ENCODE results near the gene FXYD5.

The FXYD5 gene

DNA sequence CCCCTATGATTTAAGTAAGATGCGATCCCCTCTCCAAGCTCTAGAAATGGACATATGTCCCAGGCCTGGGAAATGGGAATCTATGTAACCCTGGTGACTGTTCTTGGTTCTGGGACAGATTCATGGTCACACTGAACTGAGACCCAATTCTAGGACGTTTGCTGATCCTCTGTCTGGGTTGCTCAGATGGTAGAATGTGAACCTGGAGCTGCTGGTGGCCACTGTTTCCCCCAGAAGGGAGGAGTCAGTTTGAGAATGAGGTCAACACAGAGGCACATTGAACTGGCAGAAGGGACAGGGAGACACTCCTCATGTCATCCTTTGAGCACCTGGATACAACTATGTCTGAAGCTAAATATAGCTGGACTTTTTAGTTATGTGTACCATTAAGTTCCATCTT lies 44.9 kb downstream of the FXYD5 start:
- no peak overlapping the region for H2AFZ ChIP-seq (ENCODE audit: low read length)
- H3K27me3 ChIP-seq (ENCODE audit: insufficient read depth, low read length) = no peaks in the 10 kb centered on the region
- TF ChIP-seq EZH2 (IDR thresholded peaks at IDR 0.05; ENCODE audit: borderline replicate concordance, low read length) = no peak
- TF ChIP-seq, protein P1, sequence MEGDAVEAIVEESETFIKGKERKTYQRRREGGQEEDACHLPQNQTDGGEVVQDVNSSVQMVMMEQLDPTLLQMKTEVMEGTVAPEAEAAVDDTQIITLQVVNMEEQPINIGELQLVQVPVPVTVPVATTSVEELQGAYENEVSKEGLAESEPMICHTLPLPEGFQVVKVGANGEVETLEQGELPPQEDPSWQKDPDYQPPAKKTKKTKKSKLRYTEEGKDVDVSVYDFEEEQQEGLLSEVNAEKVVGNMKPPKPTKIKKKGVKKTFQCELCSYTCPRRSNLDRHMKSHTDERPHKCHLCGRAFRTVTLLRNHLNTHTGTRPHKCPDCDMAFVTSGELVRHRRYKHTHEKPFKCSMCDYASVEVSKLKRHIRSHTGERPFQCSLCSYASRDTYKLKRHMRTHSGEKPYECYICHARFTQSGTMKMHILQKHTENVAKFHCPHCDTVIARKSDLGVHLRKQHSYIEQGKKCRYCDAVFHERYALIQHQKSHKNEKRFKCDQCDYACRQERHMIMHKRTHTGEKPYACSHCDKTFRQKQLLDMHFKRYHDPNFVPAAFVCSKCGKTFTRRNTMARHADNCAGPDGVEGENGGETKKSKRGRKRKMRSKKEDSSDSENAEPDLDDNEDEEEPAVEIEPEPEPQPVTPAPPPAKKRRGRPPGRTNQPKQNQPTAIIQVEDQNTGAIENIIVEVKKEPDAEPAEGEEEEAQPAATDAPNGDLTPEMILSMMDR (IDR thresholded peaks at IDR 0.05; ENCODE audit: low read length) = no peak
- H3K9ac ChIP-seq (ENCODE audit: low read length) = no peak overlapping the region
- no peaks in the 10 kb centered on the region for H3K36me3 ChIP-seq (ENCODE audit: insufficient read depth, low read length)
- no peaks in the 10 kb centered on the region for H3F3A ChIP-seq (ENCODE audit: insufficient read depth, low read length)
- H3K4me3 ChIP-seq (ENCODE audit: low read depth, low read length, poor library complexity, severe bottlenecking) = no peak overlapping the region
- H3K9me3 ChIP-seq (ENCODE audit: low read length) = no peaks in the 10 kb centered on the region
- H3K79me2 ChIP-seq (ENCODE audit: insufficient read depth, low read length) = no peaks in the 10 kb centered on the region
- no peak overlapping the region for H3K4me2 ChIP-seq (ENCODE audit: low read length)
- no peaks in the 10 kb centered on the region for H3K9me2 ChIP-seq (ENCODE audit: low read depth, low read length)
- H4K20me1 ChIP-seq (ENCODE audit: insufficient read depth, low read length) = no peaks in the 10 kb centered on the region
- H3K4me1 ChIP-seq (ENCODE audit: insufficient read depth, low read length, severe bottlenecking) = peaks cover 28% of the 10 kb centered on the region
- H3K27ac ChIP-seq (ENCODE audit: low read depth, low read length, poor library complexity, severe bottlenecking) = no peak overlapping the region

DNA sequence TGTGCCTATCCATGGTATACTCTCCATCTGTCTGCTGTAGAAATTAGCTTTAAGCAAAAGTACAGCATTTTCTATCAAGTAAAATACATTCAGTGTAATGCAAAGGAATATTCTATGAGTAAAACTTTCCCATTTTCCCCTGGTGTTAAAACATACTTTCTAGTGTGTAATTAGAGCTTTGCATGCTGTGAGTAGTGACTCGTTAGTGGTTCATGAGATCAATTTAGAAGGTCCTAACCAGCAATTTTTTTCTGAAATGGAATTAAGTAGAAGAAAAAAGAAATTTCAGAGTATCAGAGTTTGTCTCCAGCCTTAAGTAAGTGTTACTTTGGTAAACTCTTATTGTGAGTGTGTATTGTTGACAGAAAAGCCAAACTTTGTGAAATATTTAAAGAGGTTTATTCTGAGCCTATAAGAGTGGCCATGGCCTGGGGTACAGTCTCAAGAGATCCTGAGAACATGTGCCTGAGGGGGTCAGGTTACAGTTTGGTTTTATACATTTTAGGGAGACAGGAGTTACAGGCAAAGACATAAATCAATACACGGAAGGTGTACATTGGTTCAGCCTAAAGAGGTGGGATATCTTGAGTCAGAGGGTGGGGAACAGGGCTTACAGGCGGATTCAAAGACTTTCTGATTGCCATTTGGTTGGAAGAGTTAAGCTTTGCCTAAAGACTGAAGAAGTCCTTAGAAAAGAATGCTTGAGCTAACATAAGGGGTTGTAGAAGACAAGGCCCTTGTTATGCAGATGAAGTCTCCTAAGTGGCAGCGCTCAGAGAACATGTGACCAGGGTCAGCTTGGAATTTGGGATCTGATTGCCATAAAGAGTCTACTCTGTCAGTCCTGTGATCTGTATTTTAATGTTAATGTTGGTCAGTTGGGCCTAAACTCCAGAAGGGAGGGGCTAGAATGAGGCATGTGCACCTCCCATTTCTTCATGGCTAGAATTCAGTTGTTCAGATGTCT lies 48.5 kb downstream of the FXYD5 start:
- H3K4me2 ChIP-seq (ENCODE audit: low read length) = no peak overlapping the region
- no peak overlapping the region for H3K9ac ChIP-seq (ENCODE audit: low read length)
- H3F3A ChIP-seq (ENCODE audit: insufficient read depth, low read length) = peaks cover 14% of the 10 kb centered on the region
- H3K9me3 ChIP-seq (ENCODE audit: low read length) = no peaks in the 10 kb centered on the region
- peak overlapping the region; percentile 98 for H3K27ac ChIP-seq (ENCODE audit: low read depth, low read length, poor library complexity, severe bottlenecking)
- H2AFZ ChIP-seq (ENCODE audit: low read length) = no peak overlapping the region
- H3K9me2 ChIP-seq (ENCODE audit: low read depth, low read length) = no peaks in the 10 kb centered on the region
- no peaks in the 10 kb centered on the region for H3K36me3 ChIP-seq (ENCODE audit: insufficient read depth, low read length)
- no peaks in the 10 kb centered on the region for H4K20me1 ChIP-seq (ENCODE audit: insufficient read depth, low read length)
- no peaks in the 10 kb centered on the region for H3K27me3 ChIP-seq (ENCODE audit: insufficient read depth, low read length)
- H3K79me2 ChIP-seq (ENCODE audit: insufficient read depth, low read length) = no peaks in the 10 kb centered on the region
- TF ChIP-seq, protein P1 (IDR thresholded peaks at IDR 0.05; ENCODE audit: low read length) = no peak
- no peak for TF ChIP-seq EZH2 (IDR thresholded peaks at IDR 0.05; ENCODE audit: borderline replicate concordance, low read length)
- H3K4me1 ChIP-seq (ENCODE audit: insufficient read depth, low read length, severe bottlenecking) = peaks cover 61% of the 10 kb centered on the region
- H3K4me3 ChIP-seq (ENCODE audit: low read depth, low read length, poor library complexity, severe bottlenecking) = no peak overlapping the region

DNA sequence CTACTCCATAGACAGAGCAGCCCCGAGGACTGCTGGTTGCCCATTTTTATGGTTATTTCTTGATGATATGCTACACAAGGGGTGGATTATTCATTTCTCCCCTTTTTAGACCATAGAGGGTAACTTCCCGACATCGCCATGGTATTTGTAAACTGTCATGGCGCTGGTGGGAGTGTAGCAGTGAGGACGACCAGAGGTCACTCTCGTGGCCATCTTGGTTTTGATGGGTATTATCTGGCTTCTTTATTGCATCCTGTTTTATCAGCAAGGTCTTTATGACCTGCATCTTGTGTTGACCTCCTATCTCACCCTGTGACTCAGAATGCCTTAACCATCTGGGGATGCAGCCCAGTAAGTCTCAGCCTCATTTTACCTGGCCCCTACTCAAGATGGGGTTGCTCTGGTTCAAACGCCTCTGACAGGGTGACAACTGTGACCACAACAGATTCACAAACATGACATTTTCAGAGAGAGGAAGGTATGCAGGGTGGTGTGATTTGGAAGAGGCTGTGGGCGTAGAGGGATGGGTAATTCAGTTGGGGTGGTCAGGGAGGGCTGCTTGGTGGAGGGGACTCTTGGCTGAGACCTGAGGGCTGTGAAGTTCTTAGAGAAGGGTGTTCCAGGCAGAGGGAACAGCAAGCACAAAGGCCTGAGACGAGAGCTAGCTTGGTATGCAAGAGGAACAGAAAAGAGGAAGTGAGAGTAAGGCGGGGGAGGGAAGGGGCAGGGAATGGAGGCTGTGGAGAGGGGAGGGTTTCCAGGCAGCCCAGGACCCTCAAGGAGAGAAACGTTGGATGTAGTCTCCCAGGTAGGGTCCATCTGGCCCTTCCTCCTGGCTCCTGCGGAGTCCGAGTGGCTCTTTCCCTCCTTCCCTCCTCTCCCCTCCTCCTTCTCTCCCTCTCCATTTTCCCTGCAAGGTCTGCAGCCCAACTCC lies 50.5 kb downstream of the FXYD5 start:
- Histone ChIP-seq H3F3A (ENCODE audit: insufficient read depth, low read length) (peaks cover 14% of the 10 kb centered on the region), H3K79me2 (ENCODE audit: insufficient read depth, low read length) (no peaks in the 10 kb centered on the region), H3K27me3 (ENCODE audit: insufficient read depth, low read length) (no peaks in the 10 kb centered on the region), H3K4me1 (ENCODE audit: insufficient read depth, low read length, severe bottlenecking) (peaks cover 69% of the 10 kb centered on the region), H3K9ac (ENCODE audit: low read length) (peak overlapping the region; percentile 53; the same call in 1 of the 2 replicates), H3K4me2 (ENCODE audit: low read length) (peak overlapping the region; percentile 49; the same call in 1 of the 2 replicates), H3K27ac (ENCODE audit: low read depth, low read length, poor library complexity, severe bottlenecking) (peak overlapping the region; percentile 98), H3K9me2 (ENCODE audit: low read depth, low read length) (no peaks in the 10 kb centered on the region), H3K4me3 (ENCODE audit: low read depth, low read length, poor library complexity, severe bottlenecking) (peak overlapping the region; percentile 4), H2AFZ (ENCODE audit: low read length) (no peak overlapping the region), H4K20me1 (ENCODE audit: insufficient read depth, low read length) (no peaks in the 10 kb centered on the region), H3K9me3 (ENCODE audit: low read length) (no peaks in the 10 kb centered on the region), H3K36me3 (ENCODE audit: insufficient read depth, low read length) (no peaks in the 10 kb centered on the region)
- TF ChIP-seq EZH2 (IDR thresholded peaks at IDR 0.05; ENCODE audit: borderline replicate concordance, low read length) = no peak
- TF ChIP-seq, protein P1 (IDR thresholded peaks at IDR 0.05; ENCODE audit: low read length) = no peak

Measured in OCI-LY1 (cell line).